GM12865 (cell line): ENCODE measurements around the gene SENP2.

ENCODE experiments used
- DNase-seq: peaks from one replicate; pipeline ENCODE4 v3.0.0; 2010; ENCODE audit warnings: low read depth
- H3K4me3 ChIP-seq: 2 replicates; pipeline ENCODE4 v1.5.1; 2011; ENCODE audit warnings: mild to moderate bottlenecking, low read depth, low read length, control low read depth
- CTCF ChIP-seq: IDR thresholded peaks from 2 replicates; pipeline ENCODE4 v1.5.1; 2011; ENCODE audit warnings: low read length, control low read depth, low read depth, inconsistent platforms; ENCODE audit not compliant: insufficient read depth; ENCODE audit errors: missing control alignments

SENP2 gene

GRCh38 chr3:185678027-185678426 lies 91.9 kb downstream of the SENP2 start:
- DNase-seq = no peak
- TF ChIP-seq CTCF = no peak
- H3K4me3 ChIP-seq = no peak overlapping the region

- no peak for DNase-seq
- no peak overlapping the region for H3K4me3 ChIP-seq
- no peak for TF ChIP-seq CTCF
Observed at GRCh38 chr3:185680231-185680630, 94.1 kb downstream of the SENP2 start.
